ENCODE measurements around the gene HPSE2. TPM values are rescaled to one million over a fixed set of nuclear protein-coding genes. Genes with fewer than 3 reads are reported as not detected.
"Not testable (repeated sequence)": the region's sequence is repeated elsewhere in the genome, so short reads cannot be mapped to it uniquely, and the experiment has no call there.

HPSE2 gene
- total and polyA plus RNA-seq, 2 experiments from 2014 or later = not detected

DNA sequence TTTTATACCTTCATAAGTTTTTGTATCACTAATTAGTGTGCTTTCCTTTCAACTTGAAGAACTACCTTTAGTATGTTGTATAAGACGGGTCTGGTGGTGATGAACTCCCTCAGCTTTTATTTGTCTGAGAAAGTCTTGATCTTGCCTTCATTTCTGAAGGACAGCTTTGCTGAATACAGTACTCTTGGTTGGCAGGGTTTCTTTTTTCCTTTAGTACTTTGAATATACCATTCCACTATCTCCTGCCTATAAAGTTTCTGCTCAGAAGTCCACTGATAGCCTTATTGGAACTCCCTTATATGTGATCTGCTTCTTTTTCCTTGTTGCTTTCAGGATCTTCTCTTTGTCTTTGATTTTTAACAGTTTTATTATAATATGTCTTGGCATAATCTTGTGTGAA, 230.9 kb downstream of the HPSE2 start:
- no peaks in the 10 kb centered on the region for H3K79me2 ChIP-seq (ENCODE audit: insufficient read depth)
- no peaks in the 10 kb centered on the region for H3K4me1 ChIP-seq (ENCODE audit: insufficient read depth)
- no peaks in the 10 kb centered on the region for H3K9me3 ChIP-seq (ENCODE audit: low read depth)
- H3F3A ChIP-seq (ENCODE audit: insufficient read depth) = no peaks in the 10 kb centered on the region
- no peak overlapping the region for H3K9ac ChIP-seq
- TF ChIP-seq EZH2phosphoT487 (IDR thresholded peaks at IDR 0.05; ENCODE audit: insufficient read depth, low read depth) = no peak
- no peak for TF ChIP-seq EZH2 (IDR thresholded peaks at IDR 0.05; ENCODE audit: insufficient read depth, poor library complexity, severe bottlenecking)
- no peaks in the 10 kb centered on the region for H3K36me3 ChIP-seq (ENCODE audit: low read depth)
- H3K4me2 ChIP-seq (ENCODE audit: unreplicated experiment) = no peak overlapping the region
- no peak for DNase-seq
- H3K4me3 ChIP-seq = no peak overlapping the region
- H3K9me2 ChIP-seq (ENCODE audit: insufficient read depth) = no peaks in the 10 kb centered on the region
- in situ Hi-C loops (cut with MboI) = no loop called here
- WGBS, 2 experiments (ENCODE audit: low coverage in 1 of 2, low lambda C conversion rate in 2 of 2, missing lambda C conversion rate in 2 of 2) = 15 to 20% methylated on average over 1 of the region's 1 CpG
- no peaks in the 10 kb centered on the region for H3K27me3 ChIP-seq (replicated peaks; ENCODE audit: insufficient read depth)
- no peak overlapping the region for H2AFZ ChIP-seq
- no peaks in the 10 kb centered on the region for H4K20me1 ChIP-seq (ENCODE audit: insufficient read depth)
- H3K27ac ChIP-seq = no peak overlapping the region

DNA sequence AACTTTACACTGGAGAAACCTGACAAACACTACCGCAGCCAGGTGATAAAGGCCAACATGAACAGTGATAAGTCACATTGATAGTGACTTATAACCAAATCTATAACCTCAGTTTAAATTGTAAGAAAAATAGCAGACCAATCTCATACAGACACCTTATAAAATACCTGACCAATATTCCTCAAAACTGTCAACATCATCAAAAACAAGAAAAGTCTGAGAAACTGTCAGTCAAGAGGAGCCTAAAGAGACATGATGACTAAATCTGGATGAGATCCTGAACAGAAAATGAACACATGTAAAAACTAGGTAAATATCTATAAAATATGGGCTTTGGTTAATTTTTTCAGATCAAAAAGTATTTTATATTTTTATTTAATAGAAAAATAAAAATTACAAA, 233.3 kb downstream of the HPSE2 start:
- no peak overlapping the region for H2AFZ ChIP-seq
- H3K4me3 ChIP-seq = no peak overlapping the region
- no peak overlapping the region for H3K27ac ChIP-seq
- in situ Hi-C loops (cut with MboI) = no loop called here
- no peaks in the 10 kb centered on the region for H3K27me3 ChIP-seq (replicated peaks; ENCODE audit: insufficient read depth)
- H3K9me2 ChIP-seq (ENCODE audit: insufficient read depth) = no peaks in the 10 kb centered on the region
- H3K9me3 ChIP-seq (ENCODE audit: low read depth) = no peaks in the 10 kb centered on the region
- H3K4me1 ChIP-seq (ENCODE audit: insufficient read depth) = no peaks in the 10 kb centered on the region
- WGBS, 2 experiments (ENCODE audit: low coverage in 1 of 2, low lambda C conversion rate in 2 of 2, missing lambda C conversion rate in 2 of 2) = 61 to 90% methylated on average over 1 of the region's 1 CpG
- no peak overlapping the region for H3K4me2 ChIP-seq (ENCODE audit: unreplicated experiment)
- H4K20me1 ChIP-seq (ENCODE audit: insufficient read depth) = no peaks in the 10 kb centered on the region
- TF ChIP-seq EZH2 (IDR thresholded peaks at IDR 0.05; ENCODE audit: insufficient read depth, poor library complexity, severe bottlenecking) = no peak
- TF ChIP-seq EZH2phosphoT487 (IDR thresholded peaks at IDR 0.05; ENCODE audit: insufficient read depth, low read depth) = no peak
- DNase-seq = no peak
- H3K79me2 ChIP-seq (ENCODE audit: insufficient read depth) = no peaks in the 10 kb centered on the region
- no peaks in the 10 kb centered on the region for H3F3A ChIP-seq (ENCODE audit: insufficient read depth)
- no peaks in the 10 kb centered on the region for H3K36me3 ChIP-seq (ENCODE audit: low read depth)
- no peak overlapping the region for H3K9ac ChIP-seq

DNA sequence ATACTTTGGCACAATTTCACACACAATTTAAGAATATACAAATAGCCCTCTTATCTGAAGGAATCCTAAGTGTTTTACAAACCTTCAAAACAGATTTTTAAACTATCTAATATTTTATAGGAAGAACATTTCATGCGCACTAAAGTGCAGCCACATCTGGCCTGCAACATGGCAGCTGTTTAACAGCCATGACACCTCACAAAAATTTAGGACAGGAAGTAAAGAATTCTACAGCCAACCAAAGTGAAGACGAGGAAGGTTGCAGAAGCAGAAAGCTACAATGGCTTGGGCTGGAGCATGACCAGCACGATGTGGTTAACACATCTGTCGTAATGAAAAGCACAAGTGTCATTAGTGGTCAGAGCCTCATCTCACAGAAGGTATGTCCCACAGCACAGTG, 238.1 kb downstream of the HPSE2 start:
- Histone ChIP-seq H3F3A (ENCODE audit: insufficient read depth) (no peaks in the 10 kb centered on the region), H4K20me1 (ENCODE audit: insufficient read depth) (no peaks in the 10 kb centered on the region), H3K36me3 (ENCODE audit: low read depth) (no peaks in the 10 kb centered on the region), H3K9ac (no peak overlapping the region), H3K4me2 (ENCODE audit: unreplicated experiment) (no peak overlapping the region), H3K4me3 (no peak overlapping the region), H3K4me1 (ENCODE audit: insufficient read depth) (no peaks in the 10 kb centered on the region), H3K79me2 (ENCODE audit: insufficient read depth) (no peaks in the 10 kb centered on the region), H2AFZ (no peak overlapping the region), H3K27me3 (replicated peaks; ENCODE audit: insufficient read depth) (no peaks in the 10 kb centered on the region), H3K27ac (no peak overlapping the region), H3K9me2 (ENCODE audit: insufficient read depth) (no peaks in the 10 kb centered on the region), H3K9me3 (ENCODE audit: low read depth) (no peaks in the 10 kb centered on the region)
- DNase-seq = no peak
- TF ChIP-seq EZH2phosphoT487 (IDR thresholded peaks at IDR 0.05; ENCODE audit: insufficient read depth, low read depth) (no peak), EZH2 (IDR thresholded peaks at IDR 0.05; ENCODE audit: insufficient read depth, poor library complexity, severe bottlenecking) (no peak)
- in situ Hi-C loops (cut with MboI) = no loop called here
- 47% methylated on average over 4 of the region's 4 CpGs for WGBS, 2 experiments (ENCODE audit: low coverage in 1 of 2, low lambda C conversion rate in 2 of 2, missing lambda C conversion rate in 2 of 2)

DNA sequence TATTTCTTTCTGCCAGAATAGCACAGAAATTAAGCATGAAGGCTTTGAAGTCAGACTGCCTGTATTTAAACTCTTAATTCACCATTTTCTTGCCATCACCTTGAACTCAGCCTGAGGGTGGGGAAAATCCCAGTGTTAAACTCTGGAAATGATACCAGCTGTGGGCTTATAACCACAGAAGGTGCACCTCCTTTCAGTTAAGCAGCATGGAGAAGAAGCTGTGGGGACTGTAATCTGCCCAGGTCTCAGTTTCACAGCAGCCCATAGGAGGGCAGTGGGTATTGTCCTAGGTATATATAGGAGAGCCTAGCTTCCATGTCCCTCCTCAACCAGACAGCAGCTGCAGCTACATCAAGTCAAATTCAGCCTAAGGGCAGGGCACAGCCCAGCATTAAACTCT, 241.6 kb downstream of the HPSE2 start:
- Histone ChIP-seq H3K9me2 (ENCODE audit: insufficient read depth) (no peaks in the 10 kb centered on the region), H3K9ac (no peak overlapping the region), H3K27ac (no peak overlapping the region), H3K79me2 (ENCODE audit: insufficient read depth) (no peaks in the 10 kb centered on the region), H3K36me3 (ENCODE audit: low read depth) (no peaks in the 10 kb centered on the region), H3K9me3 (ENCODE audit: low read depth) (no peaks in the 10 kb centered on the region), H4K20me1 (ENCODE audit: insufficient read depth) (no peaks in the 10 kb centered on the region), H3K4me2 (ENCODE audit: unreplicated experiment) (no peak overlapping the region), H3K27me3 (replicated peaks; ENCODE audit: insufficient read depth) (no peaks in the 10 kb centered on the region), H3K4me1 (ENCODE audit: insufficient read depth) (no peaks in the 10 kb centered on the region), H3F3A (ENCODE audit: insufficient read depth) (no peaks in the 10 kb centered on the region), H3K4me3 (no peak overlapping the region), H2AFZ (no peak overlapping the region)
- in situ Hi-C loops (cut with MboI) = no loop called here
- DNase-seq = no peak
- TF ChIP-seq EZH2 (IDR thresholded peaks at IDR 0.05; ENCODE audit: insufficient read depth, poor library complexity, severe bottlenecking) (no peak), EZH2phosphoT487 (IDR thresholded peaks at IDR 0.05; ENCODE audit: insufficient read depth, low read depth) (no peak)

DNA sequence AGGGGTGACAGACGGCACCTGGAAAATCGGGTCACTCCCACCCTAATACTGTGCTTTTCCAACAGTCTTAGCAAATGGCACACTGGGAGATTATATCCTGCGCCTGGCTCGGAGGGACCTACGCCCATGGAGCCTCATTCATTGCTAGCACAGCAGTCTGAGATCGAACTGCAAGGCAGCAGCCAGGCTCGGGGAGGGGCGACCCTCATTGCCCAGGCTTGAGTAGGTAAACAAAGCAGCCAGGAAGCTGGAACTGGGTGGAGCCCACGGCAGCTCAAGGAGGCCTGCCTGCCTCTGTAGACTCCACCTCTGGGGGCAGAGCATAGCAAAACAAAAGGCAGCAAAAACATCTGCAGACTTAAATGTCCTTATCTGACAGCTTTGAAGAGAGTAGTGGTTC, 251.9 kb downstream of the HPSE2 start:
- WGBS, 2 experiments (ENCODE audit: low coverage in 1 of 2, low lambda C conversion rate in 2 of 2, missing lambda C conversion rate in 2 of 2) = 63 to 67% methylated on average over 8 to 9 of the region's 9 CpGs
- not testable (repeated sequence) for H3K4me1 ChIP-seq (ENCODE audit: insufficient read depth); H3F3A ChIP-seq (ENCODE audit: insufficient read depth)

More for the DNA sequence above, 251.9 kb downstream of the HPSE2 start:
- H3K9me3 ChIP-seq (ENCODE audit: low read depth); H3K9me2 ChIP-seq (ENCODE audit: insufficient read depth); H4K20me1 ChIP-seq (ENCODE audit: insufficient read depth); H3K4me3 ChIP-seq; H3K9ac ChIP-seq; H3K79me2 ChIP-seq (ENCODE audit: insufficient read depth); H3K27me3 ChIP-seq (replicated peaks; ENCODE audit: insufficient read depth); in situ Hi-C loops (cut with MboI); H2AFZ ChIP-seq; DNase-seq; H3K36me3 ChIP-seq (ENCODE audit: low read depth); H3K27ac ChIP-seq; H3K4me2 ChIP-seq (ENCODE audit: unreplicated experiment): not testable (repeated sequence)

Measured in GM23248 (cell line).